B cell (primary cell): ENCODE data around the gene ZMYM4. TPM values are rescaled to one million over a fixed set of nuclear protein-coding genes. Genes with fewer than 3 reads are reported as not detected.

Source experiments
- ATAC-seq: fragments of 200-7000 bp; cut with Tn5 transposase; one replicate; pipeline ENCODE4 v1.10.0; 2021; ENCODE audit warnings: low read depth, mild to moderate bottlenecking, moderate number of reproducible peaks, moderate library complexity
- CTCF ChIA-PET: fragments of 350-600 bp; sonication (Branson Sonifier 250); formaldehyde crosslinking; loops from one replicate; lab custom pipeline; 2021; ENCODE audit warnings: antibody characterized with exemption, inconsistent platforms; lab: Charles Lee
- POLR2A ChIA-PET: fragments of 350-600 bp; sonication (Branson Sonifier 250); formaldehyde crosslinking; loops from one replicate; lab custom pipeline; 2021; ENCODE audit warnings: antibody characterized with exemption; lab: Charles Lee
- DNase-seq: peaks from one replicate; pipeline ENCODE4 v3.0.0; 2013
- H2AFZ ChIP-seq: 2 replicates; pipeline ENCODE4 v1.6.1; 2012; ENCODE audit warnings: mild to moderate bottlenecking, low read depth, low read length; ENCODE audit not compliant: insufficient read depth, poor library complexity, severe bottlenecking
- H3K27ac ChIP-seq, 2 donors: 1 replicate in 1 of 2; 2 replicates in 1 of 2; pipeline ENCODE4 v1.5.1; 2012 to 2013; ENCODE audit warnings: low read length in 2 of 2, mild to moderate bottlenecking in 2 of 2, moderate library complexity in 1 of 2
- H3K27me3 ChIP-seq, 4 experiments: fragments of 200-600 bp in 1 of 4; sonication (generic) in 1 of 4; replicated peaks in 1 of 4; 1 replicate in 2 of 4; 2 replicates in 2 of 4; pipeline versions ENCODE4 v1.6.1 to v1.7.0; 2013 to 2016; ENCODE audit warnings: low read length in 3 of 4, mild to moderate bottlenecking in 2 of 4, mixed read lengths in 1 of 4, moderate library complexity in 1 of 4; ENCODE audit not compliant: insufficient read depth in 4 of 4, control insufficient read depth in 3 of 4; ENCODE audit errors: control extremely low read depth in 1 of 4
- H3K36me3 ChIP-seq, 2 experiments: replicated peaks in 1 of 2; 1 replicate in 1 of 2; 2 replicates in 1 of 2; pipeline versions ENCODE4 v1.6.1 to v1.7.1; 2013; ENCODE audit warnings: low read length in 1 of 2; ENCODE audit not compliant: insufficient read depth in 2 of 2, control insufficient read depth in 1 of 2; ENCODE audit errors: control extremely low read depth in 1 of 2, extremely low read depth in 1 of 2
- H3K4me1 ChIP-seq, 2 donors: fragments of 200-600 bp in 1 of 2; sonication (generic) in 1 of 2; 1 replicate in 1 of 2; 2 replicates in 1 of 2; pipeline versions ENCODE4 v1.5.1 to v1.6.1; 2013 to 2017; ENCODE audit warnings: low read length in 2 of 2; ENCODE audit not compliant: control insufficient read depth in 2 of 2, insufficient read depth in 2 of 2
- H3K4me2 ChIP-seq: replicated peaks from 2 replicates; pipeline ENCODE3; 2012; ENCODE audit warnings: mild to moderate bottlenecking, low read depth, low read length; ENCODE audit not compliant: poor library complexity, severe bottlenecking
- H3K4me3 ChIP-seq, 5 experiments: fragments of 200-600 bp in 1 of 5; sonication (generic) in 1 of 5; 1 replicate in 3 of 5; 2 replicates in 2 of 5; pipeline versions ENCODE4 v1.5.1 to v1.7.0; 2011 to 2016; ENCODE audit warnings: low read length in 4 of 5, mild to moderate bottlenecking in 4 of 5, low read depth in 2 of 5, control low read depth in 1 of 5, moderate library complexity in 1 of 5; ENCODE audit not compliant: insufficient read depth in 1 of 5; ENCODE audit errors: control extremely low read depth in 1 of 5, extremely low read depth in 1 of 5
- H3K79me2 ChIP-seq: fragments of 200-600 bp; sonication (generic); one replicate; pipeline ENCODE4 v1.6.0; 2016; ENCODE audit warnings: low read length; ENCODE audit not compliant: control insufficient read depth, insufficient read depth
- H3K9ac ChIP-seq: fragments of 200-600 bp; sonication (generic); 2 replicates; pipeline ENCODE4 v1.6.1; 2017; ENCODE audit warnings: mild to moderate bottlenecking, low read length, moderate library complexity
- H3K9me3 ChIP-seq, 3 donors: one replicate each; pipeline versions ENCODE4 v1.6.1 to v1.7.1; 2013; ENCODE audit warnings: low read length in 2 of 3; ENCODE audit not compliant: control insufficient read depth in 2 of 3, insufficient read depth in 1 of 3; ENCODE audit errors: control extremely low read depth in 1 of 3
- H4K20me1 ChIP-seq: 2 replicates; pipeline ENCODE4 v1.6.0; 2012; ENCODE audit warnings: mild to moderate bottlenecking, low read length; ENCODE audit not compliant: insufficient read depth, control insufficient read depth, poor library complexity, severe bottlenecking
- H3K27ac Mint-ChIP-seq: one replicate; pipeline ENCODE4 v1.8.0; 2021; ENCODE audit warnings: mixed read lengths
- H3K27me3 Mint-ChIP-seq: one replicate; pipeline ENCODE4 v1.8.0; 2021; ENCODE audit warnings: mixed read lengths
- H3K4me1 Mint-ChIP-seq: one replicate; pipeline ENCODE4 v1.8.0; 2021; ENCODE audit warnings: mixed read lengths
- H3K4me3 Mint-ChIP-seq: one replicate; pipeline ENCODE4 v1.8.0; 2021; ENCODE audit warnings: mixed read lengths
- H3K9me3 Mint-ChIP-seq: one replicate; pipeline ENCODE4 v1.8.0; 2022; ENCODE audit warnings: mixed read lengths; ENCODE audit not compliant: insufficient read depth
- CTCF ChIP-seq: fragments of 200-600 bp; IDR thresholded peaks from one replicate; pipeline ENCODE4 v1.8.0; 2022; ENCODE audit warnings: antibody characterized with exemption, mild to moderate bottlenecking
- EZH2 ChIP-seq: IDR thresholded peaks from 2 replicates; pipeline ENCODE4 v1.6.1; 2012; ENCODE audit warnings: borderline replicate concordance, low read depth, mild to moderate bottlenecking, moderate library complexity, low read length; ENCODE audit not compliant: insufficient read depth, poor library complexity, severe bottlenecking
- WGBS: methylation state at CpG from one replicate; pipeline ENCODE4 v1.1.5; 2013; ENCODE audit warnings: missing lambda C conversion rate; ENCODE audit not compliant: insufficient coverage; 5-methylcytosine and 5-hydroxymethylcytosine counted together
- intact Hi-C: fragments of 100-400 bp; cut with micrococcal nuclease; formaldehyde crosslinking; loops from one replicate; pipeline ENCODE4 v1.10.0; 2022
- polyA plus RNA-seq: library from polyadenylated mRNA; depleted of rRNA; stranded (reverse); fragments of >200 nt; gene quantifications from 2 replicates; pipeline ENCODE4 v1.2.3, GENCODE V29; 2012
- total RNA-seq, 2 donors: library from RNA; stranded (reverse); fragments of 120-200 nt in 1 of 2; gene quantifications; 1 replicate in 1 of 2; 2 replicates in 1 of 2; pipeline versions ENCODE4 v1.2.3 to v1.2.4, GENCODE V29; 2013 to 2022

Gene ZMYM4
- total and polyA plus RNA-seq, 2 donors (not counting 1 experiment from before 2014, with no cell fraction given): 7.2 to 45.2 TPM

- TF ChIP-seq CTCF: no peak
- no peak for TF ChIP-seq EZH2
- H4K20me1 ChIP-seq: no peaks in the 10 kb centered on the region
- H3K4me1 ChIP-seq: no peaks in the 10 kb centered on the region
- H3K4me3 Mint-ChIP-seq: no peak overlapping the region
- ATAC-seq (no peak), DNase-seq (no peak)
- H3K36me3 ChIP-seq: peaks cover 6 to 7% of the 10 kb centered on the region in 2 experiments
- H3K9me3 Mint-ChIP-seq: peaks cover 11% of the 10 kb centered on the region
- CTCF ChIA-PET: no interaction called here
- no peak overlapping the region for H3K27ac Mint-ChIP-seq
- H3K27me3 Mint-ChIP-seq: no peaks in the 10 kb centered on the region
- peaks cover 41% of the 10 kb centered on the region for H3K79me2 ChIP-seq
- no peaks in the 10 kb centered on the region for H3K27me3 ChIP-seq
- POLR2A ChIA-PET: no interaction called here
- H3K27ac ChIP-seq: no peak overlapping the region
- intact Hi-C loops: no loop called here
- no peak overlapping the region for H2AFZ ChIP-seq
- peaks cover 14% of the 10 kb centered on the region for H3K4me1 Mint-ChIP-seq
- no peak overlapping the region for H3K4me2 ChIP-seq
- no peak overlapping the region for H3K9ac ChIP-seq
- peaks cover 6 to 16% (median 9%) of the 10 kb centered on the region in 3 donors for H3K9me3 ChIP-seq
- H3K4me3 ChIP-seq: no peak overlapping the region
Observed at GRCh38 chr1:35282172-35282571, 13.7 kb downstream of the ZMYM4 start.

GRCh38 chr1:35284852-35285251 lies 16.3 kb downstream of the ZMYM4 start:
- Mint-ChIP-seq H3K27ac (no peak overlapping the region), H3K9me3 (peaks cover 5% of the 10 kb centered on the region), H3K4me1 (peaks cover 11% of the 10 kb centered on the region), H3K4me3 (no peak overlapping the region), H3K27me3 (no peaks in the 10 kb centered on the region)
- Histone ChIP-seq H2AFZ (no peak overlapping the region), H3K4me2 (no peak overlapping the region), H3K79me2 (peaks cover 37% of the 10 kb centered on the region), H3K9ac (no peak overlapping the region), H3K27me3 (no peaks in the 10 kb centered on the region), H4K20me1 (no peaks in the 10 kb centered on the region), H3K36me3 (peaks cover 4 to 7% of the 10 kb centered on the region in 2 experiments), H3K4me3 (no peak overlapping the region), H3K4me1 (no peaks in the 10 kb centered on the region), H3K27ac (no peak overlapping the region), H3K9me3 (peaks cover 5 to 13% (median 9%) of the 10 kb centered on the region in 3 donors)
- no peak for ATAC-seq
- intact Hi-C loops: no loop called here
- ChIA-PET CTCF (no interaction called here), POLR2A (no interaction called here)
- TF ChIP-seq CTCF: no peak
- TF ChIP-seq EZH2: no peak
- WGBS: 100% methylated on average over 1 of the region's 3 CpGs
- DNase-seq: no peak
